Fibroblast of skin of left biceps (primary cell): ENCODE measurements around the gene PTF1A.

Source experiments
- DNase-seq, 2 experiments: peaks; one replicate each; pipeline ENCODE4 v3.0.0-alpha.2; 2013; ENCODE audit warnings: low read depth in 2 of 2

PTF1A gene

DNA sequence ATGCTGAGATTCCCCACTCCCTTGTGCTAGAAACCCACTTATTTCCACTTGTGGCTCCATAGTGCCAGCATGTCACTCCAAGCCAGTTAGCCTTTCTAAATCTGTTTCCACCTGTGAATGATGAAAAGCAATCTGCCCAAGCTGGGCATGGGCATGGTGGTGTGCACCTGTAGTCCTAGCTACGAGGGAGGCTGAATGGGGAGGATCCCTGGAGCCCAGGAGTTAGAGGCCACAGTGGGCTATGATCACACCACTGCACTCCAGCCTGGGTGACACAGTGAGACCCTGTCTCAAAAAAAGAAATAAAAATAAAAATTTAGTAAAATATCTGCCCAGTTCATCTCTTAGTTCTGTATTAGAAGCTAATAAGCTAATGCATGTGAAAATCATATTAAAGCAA, 5.0 kb upstream of the PTF1A start:
- no peak for DNase-seq

DNA sequence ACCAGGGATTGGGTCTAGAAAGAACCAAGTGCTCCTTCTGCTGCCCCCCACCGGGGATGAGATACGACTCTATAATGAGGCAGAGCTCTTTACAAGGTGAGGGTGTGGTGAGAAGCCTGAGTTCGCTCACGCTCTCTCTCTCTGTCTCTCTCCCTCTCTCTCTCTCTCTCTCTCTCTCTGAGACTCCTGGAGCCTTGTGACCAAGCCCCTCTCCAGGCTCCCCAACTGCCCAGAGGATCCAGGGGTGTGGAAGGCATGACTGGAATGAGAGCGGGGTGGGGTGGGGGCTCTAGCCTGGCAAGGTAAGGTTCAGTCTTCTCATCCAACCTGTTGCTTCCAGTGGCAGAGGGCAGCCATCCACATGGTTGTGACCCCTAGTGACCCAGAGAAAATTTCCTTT, 3.1 kb upstream of the PTF1A start:
- DNase-seq = no peak

DNA sequence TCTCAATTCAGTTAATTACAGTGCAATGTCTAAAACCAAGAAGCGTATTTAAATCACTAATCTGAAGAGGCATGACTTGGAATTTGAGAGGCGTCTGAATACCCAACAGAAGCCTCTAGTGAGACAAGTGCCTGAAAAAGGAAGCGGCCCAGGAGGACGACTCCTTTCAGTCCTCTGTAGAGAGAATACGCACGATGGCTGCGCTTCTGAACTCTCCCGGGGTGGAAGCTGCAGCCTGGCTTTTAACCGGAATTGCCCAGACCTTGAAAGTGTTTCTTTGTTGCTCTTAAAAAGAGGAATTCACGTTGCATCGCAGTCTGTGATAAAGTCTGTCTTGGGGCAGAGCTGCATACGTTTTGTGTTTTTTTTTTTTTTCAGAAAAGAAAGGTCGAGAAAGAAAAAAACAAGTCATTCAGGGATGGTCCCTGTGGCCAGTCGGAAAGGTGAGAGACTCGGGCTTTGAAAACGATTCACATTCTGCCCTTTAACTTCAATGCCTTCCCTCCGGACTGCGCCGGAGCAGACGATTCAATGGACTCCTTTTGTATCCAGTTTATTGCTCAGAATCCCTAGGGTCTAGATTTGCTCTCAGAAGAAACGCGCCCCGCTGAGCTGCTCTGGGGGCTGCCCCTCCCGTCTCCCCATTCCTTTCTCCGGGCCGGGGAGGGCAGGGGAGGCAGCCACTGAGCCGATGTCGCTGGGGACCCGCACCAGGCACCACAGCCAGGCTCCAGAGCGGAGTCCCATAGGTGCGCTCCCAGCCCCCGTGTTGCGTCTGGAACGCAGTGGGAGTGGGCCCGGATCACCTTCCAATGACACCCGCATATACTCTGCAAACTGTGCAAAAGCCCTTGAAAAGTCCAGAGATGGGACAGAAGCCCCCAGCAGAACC, 994 bp upstream of the PTF1A start:
- DNase-seq = no peak

DNA sequence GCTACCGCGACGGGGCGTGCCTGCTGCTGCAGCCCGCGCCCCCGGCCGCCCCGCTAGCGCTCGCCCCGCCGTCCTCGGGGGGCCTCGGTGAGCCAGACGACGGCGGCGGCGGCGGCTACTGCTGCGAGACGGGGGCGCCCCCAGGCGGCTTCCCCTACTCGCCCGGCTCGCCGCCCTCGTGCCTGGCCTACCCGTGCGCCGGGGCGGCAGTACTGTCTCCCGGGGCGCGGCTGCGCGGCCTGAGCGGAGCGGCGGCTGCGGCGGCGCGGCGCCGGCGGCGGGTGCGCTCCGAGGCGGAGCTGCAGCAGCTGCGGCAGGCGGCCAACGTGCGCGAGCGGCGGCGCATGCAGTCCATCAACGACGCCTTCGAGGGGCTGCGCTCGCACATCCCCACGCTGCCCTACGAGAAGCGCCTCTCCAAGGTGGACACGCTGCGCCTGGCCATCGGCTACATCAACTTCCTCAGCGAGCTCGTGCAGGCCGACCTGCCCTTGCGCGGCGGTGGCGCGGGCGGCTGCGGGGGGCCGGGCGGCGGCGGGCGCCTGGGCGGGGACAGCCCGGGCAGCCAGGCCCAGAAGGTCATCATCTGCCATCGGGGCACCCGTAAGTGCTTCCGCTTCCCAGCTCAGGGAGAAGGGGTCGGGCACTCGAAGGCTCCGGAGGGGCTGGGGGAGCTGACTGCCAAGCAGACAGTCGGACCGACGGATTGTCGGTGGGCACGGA, 761 bp downstream of the PTF1A start:
- DNase-seq = no peak

- DNase-seq = no peak
These were observed 1.4 kb downstream of the PTF1A start for GRCh38 chr10:23193435-23194074.

DNA sequence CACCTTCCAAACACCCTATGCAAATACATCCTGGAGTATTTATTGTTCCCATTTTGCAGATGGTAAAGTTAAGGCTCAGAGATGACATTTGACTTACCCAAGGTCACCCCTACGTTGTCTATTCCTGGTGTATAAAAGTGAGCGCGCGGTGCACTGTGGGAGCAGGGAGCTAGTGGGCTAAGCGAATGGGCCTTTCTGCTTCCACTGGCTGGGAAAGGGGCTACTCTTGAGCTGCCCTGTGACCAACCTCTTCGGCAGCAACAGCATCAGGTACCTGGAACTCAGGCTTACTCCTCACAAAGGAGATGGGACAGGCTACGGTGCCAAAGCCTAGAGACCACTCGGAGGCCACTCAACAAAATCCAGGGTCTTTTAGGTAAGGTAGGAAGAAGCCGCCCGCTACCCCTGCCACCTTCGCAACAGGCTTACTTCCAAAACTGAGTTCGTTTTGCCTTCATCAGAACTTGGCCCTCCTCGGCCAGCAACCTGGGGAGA, 2.4 kb downstream of the PTF1A start:
- DNase-seq = no peak

GRCh38 chr10:23194966-23195845, 3.1 kb downstream of the PTF1A start:
- no peak for DNase-seq

- DNase-seq = no peak
These were observed 3.9 kb downstream of the PTF1A start for GRCh38 chr10:23195846-23196600.

GRCh38 chr10:23196915-23197314, 4.8 kb downstream of the PTF1A start:
- no peak for DNase-seq

- DNase-seq = no peak
These were observed 5.3 kb downstream of the PTF1A start for GRCh38 chr10:23197416-23197861.

GRCh38 chr10:23198610-23198939, 6.5 kb downstream of the PTF1A start:
- no peak for DNase-seq

GRCh38 chr10:23198940-23199767, 7.0 kb downstream of the PTF1A start:
- no peak for DNase-seq

- no peak for DNase-seq
These were observed 7.8 kb downstream of the PTF1A start for GRCh38 chr10:23199768-23200511.

DNA sequence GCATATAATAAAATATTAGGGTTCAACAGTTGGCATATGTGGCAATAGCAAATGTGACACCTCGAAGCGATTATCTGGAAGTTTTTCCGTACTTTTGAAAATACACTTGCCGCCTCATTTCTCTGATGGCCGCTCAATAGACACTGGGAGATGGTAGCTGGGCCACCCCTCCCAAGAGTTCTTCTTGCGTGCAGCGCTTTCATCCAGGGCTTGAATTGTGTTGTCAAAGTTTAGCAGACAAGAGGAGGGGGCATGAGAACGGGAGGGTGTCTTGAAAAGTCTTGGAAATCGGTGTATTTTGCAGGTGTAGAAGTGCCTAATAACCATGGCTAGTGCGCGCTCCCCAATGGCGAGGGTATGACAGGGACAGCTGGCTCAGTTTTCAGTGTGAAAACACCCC, 8.5 kb downstream of the PTF1A start:
- DNase-seq = no peak

- no peak for DNase-seq
These were observed 9.0 kb downstream of the PTF1A start for GRCh38 chr10:23200997-23201652.

DNA sequence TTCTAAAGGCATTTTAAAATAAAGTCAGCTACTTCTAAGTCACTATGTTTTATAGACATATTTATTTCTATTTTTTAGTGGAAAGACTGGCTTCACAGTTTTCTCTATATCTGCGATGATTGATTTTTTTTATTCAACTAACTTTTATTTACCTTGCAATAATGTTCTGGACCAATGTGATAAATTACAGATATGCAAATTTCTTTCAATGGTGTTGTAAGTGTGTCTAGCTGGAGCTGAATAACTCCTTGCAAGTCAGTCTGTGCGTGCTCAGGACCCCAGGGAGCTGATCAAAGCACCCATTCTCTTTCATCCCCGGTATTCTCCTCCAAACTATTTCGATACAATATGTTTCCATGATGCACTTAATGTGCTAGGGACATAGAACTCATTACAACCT, 9.7 kb downstream of the PTF1A start:
- no peak for DNase-seq

DNA sequence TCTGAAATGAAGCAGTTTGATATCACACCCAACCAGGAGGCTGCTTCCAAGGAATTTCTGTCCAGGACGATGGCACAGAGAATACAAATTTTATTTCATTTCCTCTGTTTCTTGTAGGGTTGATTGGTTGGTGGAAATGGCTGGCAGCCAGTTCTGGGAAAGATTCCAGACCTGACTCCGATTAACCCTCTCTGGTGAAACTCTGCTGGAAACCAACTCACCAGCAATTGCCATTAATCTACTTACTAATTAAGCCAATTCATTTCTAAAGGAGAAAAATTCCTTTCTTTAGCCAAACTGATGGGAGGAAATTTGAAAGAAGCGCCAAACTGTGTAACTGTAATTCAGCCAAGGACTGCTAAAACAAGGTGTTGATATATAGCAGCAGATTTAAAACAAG, 10.7 kb downstream of the PTF1A start:
- no peak for DNase-seq
